NCI-H345 (cell line): ENCODE data around the gene ACP5.

ENCODE experiments used
- DNase-seq: peaks from one replicate; lab custom pipeline; 2025; lab: John Stamatoyannopoulos, UW

ACP5 gene

GRCh38 chr19:11547929-11548700 is 29.3 kb downstream of the ACP5 start:
- DNase-seq = no peak

GRCh38 chr19:11541238-11541637 is 36.2 kb downstream of the ACP5 start:
- DNase-seq = no peak

GRCh38 chr19:11540645-11541044 is 36.8 kb downstream of the ACP5 start:
- no peak for DNase-seq

GRCh38 chr19:11539495-11540365 is 37.7 kb downstream of the ACP5 start:
- no peak for DNase-seq

- no peak for DNase-seq
Observed at GRCh38 chr19:11538232-11539036, 39.0 kb downstream of the ACP5 start, which contains the start of gene CNN1. Gene CNN1 (plus strand): TSS chr19:11538851. CDS start chr19:11538928, 77 bp downstream.

DNA sequence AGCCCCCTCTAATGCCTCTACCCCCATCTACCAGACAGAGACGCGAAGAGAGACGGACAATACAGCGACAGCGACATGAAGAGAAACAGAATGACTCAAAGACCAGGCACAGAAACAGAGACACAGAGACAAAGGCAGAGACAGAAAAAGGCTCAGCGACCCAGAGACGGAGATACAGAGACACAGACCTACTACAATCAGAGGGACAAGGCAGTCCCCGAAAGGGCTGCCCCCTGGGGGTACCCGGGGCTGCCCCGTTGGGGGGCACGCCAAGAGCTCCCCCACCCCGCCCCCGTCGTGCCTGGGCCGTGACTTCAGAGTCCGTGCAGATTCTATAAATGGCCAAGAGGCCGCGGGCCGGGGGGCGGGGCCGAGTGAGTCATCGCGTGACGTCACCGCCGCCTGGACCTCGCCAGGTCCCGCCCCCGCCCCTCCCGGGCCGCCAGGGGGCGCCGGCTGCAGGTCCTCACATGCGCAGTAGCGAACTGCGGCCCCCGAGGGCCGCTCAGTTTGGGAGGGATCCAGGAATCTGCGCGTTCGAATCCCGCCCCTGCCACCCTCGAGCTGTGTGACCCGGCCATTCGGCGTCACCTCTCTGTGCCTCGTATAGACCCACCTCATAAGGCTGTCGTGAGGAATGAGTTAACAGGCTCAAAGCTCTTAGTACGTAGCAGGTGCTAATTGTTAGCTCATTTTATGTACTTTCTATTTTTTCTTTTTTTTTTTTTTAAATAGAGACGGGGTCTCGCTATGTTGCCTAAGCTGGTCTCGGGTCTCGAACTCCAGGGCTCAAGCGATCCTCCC is 41.5 kb downstream of the ACP5 start:
- DNase-seq = peak; percentile 44

GRCh38 chr19:11534948-11535347 is 42.5 kb downstream of the ACP5 start:
- no peak for DNase-seq

DNA sequence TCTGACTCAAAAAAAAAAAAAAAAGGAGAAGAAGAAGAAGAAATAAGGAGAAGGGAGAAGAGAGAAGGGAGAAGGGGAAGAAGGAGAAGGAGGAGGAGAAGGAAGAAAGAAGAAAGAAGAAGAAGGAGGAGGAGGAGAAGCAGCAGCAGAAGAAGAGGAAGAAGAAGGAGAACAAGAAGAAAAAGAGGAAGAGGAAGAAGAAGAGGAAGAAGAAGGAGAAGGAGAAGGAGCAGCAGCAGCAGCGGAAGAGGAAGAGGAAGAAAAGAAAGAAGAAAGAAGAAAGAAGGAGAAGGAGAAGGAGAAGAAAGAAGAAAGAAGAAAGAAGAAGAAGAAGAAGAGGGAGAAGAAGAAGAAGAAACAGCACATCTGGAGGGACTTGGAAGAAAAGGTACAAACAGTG is 42.9 kb downstream of the ACP5 start:
- no peak for DNase-seq

DNA sequence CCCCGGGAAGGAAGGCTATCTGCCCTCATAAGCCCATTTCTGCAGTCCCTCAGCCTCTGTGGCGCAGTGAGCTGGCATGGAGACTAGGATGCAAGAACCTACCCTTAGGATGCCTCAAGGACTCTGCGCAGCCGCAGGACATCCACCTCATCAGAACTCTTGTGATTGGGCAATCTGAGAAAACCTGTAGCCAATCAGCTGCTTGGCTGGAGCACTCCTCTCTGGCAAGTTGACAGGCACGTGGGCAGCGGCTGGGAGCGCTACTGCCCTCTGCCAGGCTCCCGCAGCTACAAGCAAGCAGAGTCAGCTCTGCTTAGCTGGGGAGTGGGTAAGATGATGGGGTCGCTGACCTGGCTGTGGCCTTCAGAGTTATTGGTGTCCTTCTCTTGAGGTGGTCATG is 47.0 kb downstream of the ACP5 start:
- peak; percentile 72 for DNase-seq

DNA sequence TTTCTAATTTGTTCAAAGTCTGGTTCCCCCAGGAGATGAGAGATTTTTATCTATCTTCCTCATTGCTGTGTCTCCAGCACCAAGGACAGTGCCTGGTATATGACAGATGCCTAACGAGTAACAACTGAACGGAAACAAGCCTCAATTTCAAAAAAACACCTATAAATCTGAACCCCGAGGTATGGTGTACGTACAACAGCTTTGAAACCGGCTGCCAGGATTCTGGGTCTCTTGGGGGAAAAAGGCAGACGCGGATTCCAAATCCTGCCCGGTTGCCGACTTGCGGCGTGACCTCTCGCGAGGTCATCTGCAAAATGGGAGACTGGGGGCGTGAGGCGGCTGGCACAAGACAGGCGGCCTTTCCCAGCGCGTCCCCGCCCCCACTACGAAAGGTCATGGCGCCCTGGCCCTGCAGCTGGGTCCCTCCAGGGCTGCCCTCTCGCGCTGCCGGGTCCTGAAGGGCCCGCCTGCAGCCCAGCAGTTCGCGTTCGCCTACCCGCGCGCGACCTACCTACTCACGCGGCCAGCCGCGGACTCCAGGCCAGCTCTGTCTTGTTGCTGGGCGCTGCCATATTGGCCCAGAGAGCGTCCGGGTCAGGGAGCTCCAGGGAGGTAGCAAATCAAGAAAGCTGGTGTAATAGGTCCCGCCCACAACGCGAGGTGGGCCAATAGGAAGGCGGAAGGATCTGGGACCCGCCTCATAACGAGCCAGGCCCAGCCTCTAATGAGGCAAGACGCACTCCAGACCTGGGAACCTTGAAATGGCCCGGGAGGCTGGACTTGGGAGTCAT is 48.7 kb downstream of the ACP5 start, which contains the start of gene ECSIT:
Gene ECSIT, minus strand, starts transcription at position 584 of the 791 bp plus-strand sequence. CDS start 9,964 bp downstream, outside the sequence.
- DNase-seq = peak; percentile 84
